ENCODE measurements around the gene ECM2.

ECM2 gene

GRCh38 chr9:92499701-92500100 lies 36.1 kb downstream of the ECM2 start:
- Histone ChIP-seq H3K36me3 (no peaks in the 10 kb centered on the region), H3K9me3 (no peaks in the 10 kb centered on the region), H3K4me1 (peaks cover 0 to 63% (median 26%) of the 10 kb centered on the region in 4 donors), H3K27me3 (no peaks in the 10 kb centered on the region), H3K4me3 (no peak overlapping the region), H3K27ac (peak overlapping the region; percentile 75 to 91)
- no peak for TF ChIP-seq CTCF (IDR thresholded peaks at IDR 0.05)
- no peak for DNase-seq
- intact Hi-C loops (cut with DNase I; ENCODE audit: low total_unique reads) = no loop called here

GRCh38 chr9:92496396-92497176 lies 39.2 kb downstream of the ECM2 start:
- H3K4me1 ChIP-seq = peaks cover 0 to 47% (median 7%) of the 10 kb centered on the region in 4 donors
- no peaks in the 10 kb centered on the region for H3K36me3 ChIP-seq
- H3K4me3 ChIP-seq = no peak overlapping the region
- TF ChIP-seq CTCF (IDR thresholded peaks at IDR 0.05) = no peak
- intact Hi-C loops (cut with DNase I; ENCODE audit: low total_unique reads) = no loop called here
- peak overlapping the region; percentile 25 to 91 for H3K27ac ChIP-seq
- H3K9me3 ChIP-seq = no peaks in the 10 kb centered on the region
- no peak for DNase-seq
- H3K27me3 ChIP-seq = no peaks in the 10 kb centered on the region

GRCh38 chr9:92494856-92495255 lies 40.9 kb downstream of the ECM2 start:
- no peaks in the 10 kb centered on the region for H3K36me3 ChIP-seq
- no peak for DNase-seq
- intact Hi-C loops (cut with DNase I; ENCODE audit: low total_unique reads) = no loop called here
- no peak overlapping the region for H3K27ac ChIP-seq
- no peaks in the 10 kb centered on the region for H3K9me3 ChIP-seq
- H3K4me1 ChIP-seq = peaks cover 0 to 54% (median 2%) of the 10 kb centered on the region in 4 donors
- no peak overlapping the region for H3K4me3 ChIP-seq
- H3K27me3 ChIP-seq = no peaks in the 10 kb centered on the region
- TF ChIP-seq CTCF (IDR thresholded peaks at IDR 0.05) = no peak

GRCh38 chr9:92493749-92494387 lies 41.9 kb downstream of the ECM2 start:
- H3K9me3 ChIP-seq = no peaks in the 10 kb centered on the region
- H3K27me3 ChIP-seq = no peaks in the 10 kb centered on the region
- no peak overlapping the region for H3K27ac ChIP-seq
- TF ChIP-seq CTCF (IDR thresholded peaks at IDR 0.05) = no peak
- no peak for DNase-seq
- H3K4me1 ChIP-seq = peaks cover 0 to 60% (median 9%) of the 10 kb centered on the region in 4 donors
- H3K4me3 ChIP-seq = no peak overlapping the region
- intact Hi-C loops (cut with DNase I; ENCODE audit: low total_unique reads) = no loop called here
- no peaks in the 10 kb centered on the region for H3K36me3 ChIP-seq

- H3K36me3 ChIP-seq = no peaks in the 10 kb centered on the region
- no peak for TF ChIP-seq CTCF (IDR thresholded peaks at IDR 0.05)
- no peak overlapping the region for H3K4me3 ChIP-seq
- H3K9me3 ChIP-seq = no peaks in the 10 kb centered on the region
- no peaks in the 10 kb centered on the region for H3K27me3 ChIP-seq
- no peak for DNase-seq
- intact Hi-C loops (cut with DNase I; ENCODE audit: low total_unique reads) = no loop called here
- H3K4me1 ChIP-seq = peaks cover 0 to 60% (median 15%) of the 10 kb centered on the region in 4 donors
- no peak overlapping the region for H3K27ac ChIP-seq
Measured at GRCh38 chr9:92492781-92493401, 42.9 kb downstream of the ECM2 start.

All from tibial artery (tissue), 4 donors.